HG02571 (cell line): ENCODE measurements around the gene KIAA1755.

Experiments
- ATAC-seq: cut with Tn5 transposase; IDR thresholded peaks from one replicate; pipeline ENCODE4 v1.9.1; 2021; ENCODE audit warnings: mild to moderate bottlenecking, moderate library complexity; ENCODE audit not compliant: unreplicated experiment

The KIAA1755 gene

DNA sequence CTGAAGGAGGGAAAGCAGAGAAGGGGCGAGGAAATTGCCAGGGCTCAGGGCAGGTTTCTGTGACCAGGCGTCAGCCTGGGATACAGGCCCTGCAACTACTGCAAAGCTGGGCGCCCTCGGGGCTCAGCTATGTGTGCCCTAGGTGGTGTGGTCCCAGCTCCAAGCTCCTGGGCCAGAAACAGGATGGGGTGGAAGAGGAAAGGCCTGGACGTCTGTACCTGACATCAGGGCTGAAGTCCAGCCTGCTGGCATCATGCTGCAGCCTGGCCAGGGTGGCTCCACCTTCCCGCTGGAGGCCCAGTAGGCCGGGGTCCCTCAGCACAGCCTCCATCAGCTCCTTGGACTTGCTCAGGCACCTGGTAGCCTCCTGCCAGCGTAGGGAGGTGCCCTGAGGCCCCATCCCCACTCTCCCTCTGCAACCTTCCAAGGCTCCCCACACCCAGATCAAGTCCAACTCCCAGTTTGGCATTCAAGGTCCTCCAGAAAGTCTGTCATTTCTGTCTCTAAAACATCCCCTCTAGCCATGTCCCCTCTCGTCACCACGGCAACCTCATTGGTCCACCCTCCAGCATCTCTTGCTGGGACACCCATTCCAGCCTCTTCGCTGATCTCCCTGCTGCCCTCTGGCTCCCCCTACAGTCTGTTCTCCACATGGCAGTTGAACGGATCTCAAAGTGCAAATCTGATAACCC, 38.2 kb downstream of the KIAA1755 start:
- ATAC-seq = no peak

DNA sequence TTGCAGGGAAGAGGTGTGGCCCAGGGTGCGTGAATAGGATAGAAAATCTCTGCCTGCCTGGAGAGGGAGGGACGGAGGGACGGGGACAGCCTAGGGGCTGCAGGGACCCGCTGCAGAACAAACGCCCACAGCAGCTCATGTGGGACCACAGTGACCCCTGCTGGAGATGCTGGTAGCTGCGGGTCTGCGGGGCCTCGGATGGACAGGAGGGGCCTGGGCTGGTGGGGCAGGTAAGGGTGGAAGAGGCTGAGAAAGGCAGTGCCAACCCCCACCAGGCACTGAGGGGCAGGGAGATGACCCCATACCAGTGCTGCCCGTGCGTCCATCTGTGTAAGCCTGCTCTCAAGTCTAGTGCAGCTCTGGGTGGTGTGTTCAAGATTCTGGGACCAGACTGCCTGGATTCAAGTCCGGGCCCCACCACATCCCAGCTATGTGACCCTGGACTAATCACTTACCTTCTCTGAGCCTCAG, 39.4 kb downstream of the KIAA1755 start:
- no peak for ATAC-seq

DNA sequence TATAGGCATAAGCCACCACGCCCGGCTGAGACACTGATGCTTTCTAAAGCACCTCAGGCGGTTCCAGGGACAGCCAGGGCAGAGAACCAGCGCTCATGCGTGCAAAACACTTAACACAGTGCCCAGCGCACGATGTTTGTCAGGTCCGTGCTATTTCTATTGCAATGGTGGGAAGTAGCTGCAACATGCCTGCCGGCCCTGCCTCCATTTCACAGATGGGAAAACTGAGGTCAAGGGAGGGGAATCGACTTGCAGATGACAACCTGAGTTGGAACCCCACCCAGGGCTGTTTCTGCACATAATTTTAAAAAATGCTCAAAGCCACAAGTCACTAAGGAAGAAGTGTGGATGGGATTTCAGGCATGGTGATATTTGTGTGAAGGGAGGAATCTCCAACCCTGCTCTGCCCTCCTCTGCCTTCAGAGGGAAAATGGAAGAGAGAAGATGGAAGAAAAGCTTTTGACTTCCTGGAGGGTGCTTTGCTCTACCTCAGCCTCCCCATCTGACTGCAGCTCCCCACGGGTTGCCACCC, 39.9 kb downstream of the KIAA1755 start:
- no peak for ATAC-seq

DNA sequence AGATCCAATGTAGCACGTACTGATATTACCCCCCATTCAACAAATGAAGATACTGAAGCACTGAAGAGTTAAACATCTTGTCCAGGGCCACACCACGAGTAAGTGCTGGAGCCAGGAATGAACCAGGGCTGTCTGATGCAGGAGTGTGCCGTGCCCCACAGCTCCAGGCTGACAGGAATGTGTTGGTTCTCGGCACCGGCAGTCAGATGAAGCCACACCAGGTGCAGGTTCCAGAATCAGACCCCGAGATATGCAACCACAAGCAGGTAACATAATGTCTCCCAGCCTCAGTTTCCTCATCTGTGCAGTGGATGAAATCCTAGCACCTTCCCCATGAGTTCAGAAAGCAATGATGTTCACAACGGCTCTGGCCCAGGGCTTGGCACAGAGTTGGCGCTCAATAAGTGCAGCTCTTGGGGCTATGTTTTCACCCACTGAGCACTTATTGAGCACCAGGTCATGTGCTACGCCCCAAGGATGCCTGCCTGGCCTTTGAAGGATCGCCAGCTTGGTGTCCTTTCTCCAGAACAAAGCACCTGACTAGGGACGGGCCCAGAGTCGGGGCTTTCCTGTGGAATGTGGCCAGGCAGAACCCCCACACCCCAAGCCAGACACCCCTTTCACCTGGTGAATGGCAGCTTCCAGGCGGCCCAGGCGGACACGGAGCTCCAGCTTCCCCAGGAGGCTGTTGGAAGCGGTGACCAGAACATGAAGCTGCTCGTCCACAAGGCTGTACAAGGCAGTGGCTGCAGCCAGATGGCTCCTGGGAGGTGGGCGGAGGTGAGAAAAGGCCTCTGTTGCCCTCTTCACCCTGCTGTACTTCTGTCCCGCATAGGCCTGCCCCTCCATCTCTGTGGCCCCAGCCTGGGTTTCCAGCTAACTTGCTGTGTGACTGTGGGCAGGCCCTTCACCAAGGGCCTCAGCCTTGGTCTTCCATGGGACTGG, 41.3 kb downstream of the KIAA1755 start:
- ATAC-seq = no peak

DNA sequence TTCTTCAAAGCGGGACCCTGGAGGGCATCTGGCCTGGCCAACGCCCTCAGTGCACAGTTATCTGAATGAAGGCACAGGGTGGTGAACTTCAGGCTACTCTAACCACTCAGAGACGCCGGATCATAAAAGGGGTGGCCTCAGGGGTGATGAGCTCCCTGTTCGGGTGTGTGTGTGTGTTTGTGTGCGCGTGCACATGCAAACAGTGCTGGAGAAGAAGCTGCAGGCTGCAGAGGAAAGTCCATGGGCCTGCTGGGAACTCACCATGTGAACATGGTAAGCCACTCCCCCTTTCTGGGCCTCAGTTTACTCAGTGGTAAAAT, 42.0 kb downstream of the KIAA1755 start:
- ATAC-seq = no peak

DNA sequence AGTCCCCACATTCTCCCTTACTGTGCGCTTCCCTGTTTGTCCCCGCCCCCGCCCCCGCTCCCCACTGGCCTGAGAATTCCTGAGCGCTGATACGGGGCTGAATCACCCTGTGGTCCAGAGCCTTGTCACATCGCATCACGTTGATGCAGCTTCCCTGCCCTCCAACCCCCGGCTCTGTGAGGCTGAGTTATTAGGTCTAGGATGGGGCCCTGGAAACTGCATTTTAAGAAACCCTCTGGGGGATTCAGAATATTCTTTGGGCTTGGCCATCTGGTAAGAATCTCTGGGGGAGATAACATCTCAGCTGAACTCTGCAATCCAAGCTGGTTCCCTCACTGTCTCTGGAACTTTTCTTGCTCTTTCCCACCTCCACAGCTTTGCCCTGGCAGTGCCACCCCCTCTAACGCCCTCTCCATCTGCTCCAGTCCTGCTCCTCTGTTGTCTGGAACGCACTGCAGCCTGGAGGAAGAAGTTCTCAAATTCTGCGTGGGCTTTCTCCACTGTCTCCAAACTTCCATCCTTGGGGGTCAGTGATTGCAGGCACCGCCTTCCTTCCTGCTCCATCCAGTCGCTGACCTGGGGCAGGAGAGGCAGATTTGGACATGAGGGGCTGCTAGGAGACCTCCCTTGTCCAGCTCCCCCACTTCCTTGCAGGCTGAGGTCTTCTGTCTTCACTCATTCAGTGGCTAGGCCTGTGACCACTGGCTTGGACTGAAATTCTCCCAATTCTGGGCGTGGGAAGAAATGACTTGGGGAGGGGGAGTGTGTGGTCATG, 42.6 kb downstream of the KIAA1755 start:
- no peak for ATAC-seq

DNA sequence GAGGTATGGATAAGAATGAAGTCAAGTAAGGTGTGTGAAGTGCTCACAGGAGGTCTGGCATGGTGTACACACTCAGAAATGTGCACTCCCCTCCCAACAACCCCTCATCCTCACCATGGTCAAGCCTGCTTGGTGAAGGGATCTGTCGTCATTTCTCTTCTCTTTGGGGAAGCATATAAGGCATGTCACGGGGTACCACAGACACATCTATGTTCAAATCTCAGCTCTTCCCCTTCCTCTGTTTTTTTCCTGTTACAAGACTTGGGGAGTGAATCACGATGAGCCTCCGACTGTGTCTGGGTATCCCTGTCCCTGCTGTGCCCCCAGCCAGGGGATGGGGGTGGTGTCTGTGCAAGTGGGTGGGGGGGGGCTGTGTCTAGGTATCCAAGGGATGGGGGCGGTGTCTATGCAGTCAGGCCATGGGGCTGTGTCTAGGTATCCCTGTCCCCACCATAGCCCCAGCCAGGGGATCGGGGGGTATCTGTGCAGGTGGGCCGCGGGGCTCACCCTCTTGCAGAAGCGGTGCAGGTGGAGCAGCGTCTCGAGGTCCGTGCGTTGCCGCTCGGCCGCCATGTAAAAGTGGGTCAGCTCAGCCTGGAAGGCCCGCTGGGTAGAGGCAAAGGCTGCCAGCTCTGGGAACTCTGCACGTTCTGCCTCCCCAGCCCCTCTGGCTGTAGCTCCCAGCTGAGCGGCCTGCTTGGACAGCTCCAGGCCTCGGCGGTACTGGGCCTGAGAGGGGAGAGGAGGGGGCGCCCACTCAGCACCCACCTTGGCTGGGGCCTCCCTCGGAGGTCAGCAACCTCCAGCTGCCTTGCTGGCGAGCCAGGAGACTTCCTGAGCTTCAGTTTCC, 43.6 kb downstream of the KIAA1755 start:
- no peak for ATAC-seq

DNA sequence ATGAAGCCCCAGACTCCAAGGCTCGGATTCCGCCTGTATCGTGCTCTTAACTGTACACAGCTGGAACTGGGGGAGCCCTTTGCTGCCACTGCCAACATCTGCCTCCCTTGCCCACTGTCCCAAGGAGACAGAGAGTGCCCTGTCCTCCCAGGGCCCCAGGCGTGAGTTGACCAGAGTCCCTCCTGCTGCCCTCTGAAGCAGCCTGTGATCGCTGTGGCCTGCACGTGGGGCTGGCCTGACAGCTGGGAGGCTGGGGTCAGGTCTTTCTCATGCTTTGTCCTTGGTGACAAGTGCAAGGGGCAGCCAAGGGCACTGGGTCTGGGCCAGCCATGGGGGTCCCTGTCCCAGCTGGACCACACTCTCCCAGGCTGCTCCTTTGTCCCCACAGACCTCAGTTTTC, 44.3 kb downstream of the KIAA1755 start:
- ATAC-seq = no peak

DNA sequence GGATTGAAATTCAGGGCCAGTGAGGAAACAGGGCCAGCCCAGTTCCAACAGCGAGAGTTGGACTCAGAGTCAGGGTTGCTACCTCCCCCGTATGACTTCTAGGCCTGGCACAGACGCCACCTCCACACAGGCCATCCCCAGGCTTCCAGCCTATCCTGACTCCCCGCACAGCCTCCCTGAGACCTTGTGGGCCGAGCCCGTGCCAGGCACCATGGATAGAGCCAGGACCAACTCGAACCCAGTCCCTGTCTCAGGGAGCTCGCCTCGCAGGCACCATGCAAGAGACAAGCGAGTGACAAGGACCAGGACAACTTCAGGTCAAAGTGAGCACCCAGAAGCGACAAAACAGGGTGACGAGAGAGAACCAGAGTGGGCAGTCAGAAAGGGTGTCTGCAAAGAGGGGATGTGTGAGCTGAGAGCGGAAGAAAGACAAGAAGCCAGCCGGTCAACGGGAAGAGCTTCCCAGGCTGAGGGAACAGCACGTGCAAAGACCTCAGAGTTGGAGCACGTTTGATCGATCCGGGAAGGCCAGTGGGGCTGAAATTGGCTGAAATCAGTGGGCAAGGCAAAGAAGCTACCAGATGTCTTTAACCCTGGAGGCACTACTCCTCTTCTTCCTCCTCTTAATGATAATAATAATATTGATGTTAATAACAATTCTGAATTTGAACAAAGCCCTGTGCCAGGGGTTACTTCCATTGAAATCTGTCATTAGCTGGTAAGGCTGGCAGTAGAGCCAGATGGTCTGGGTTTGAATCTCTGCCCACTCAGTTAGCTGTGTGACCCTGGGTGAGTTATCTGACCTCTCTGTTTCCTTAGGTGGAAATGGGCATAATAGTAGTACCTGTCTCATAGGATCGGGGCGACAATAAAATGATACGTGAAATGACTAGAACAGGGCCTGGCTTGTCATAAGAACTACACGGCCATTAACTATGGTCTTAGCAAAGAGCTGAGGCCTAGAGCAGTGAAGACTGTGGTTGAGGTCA, 45.0 kb downstream of the KIAA1755 start:
- no peak for ATAC-seq

DNA sequence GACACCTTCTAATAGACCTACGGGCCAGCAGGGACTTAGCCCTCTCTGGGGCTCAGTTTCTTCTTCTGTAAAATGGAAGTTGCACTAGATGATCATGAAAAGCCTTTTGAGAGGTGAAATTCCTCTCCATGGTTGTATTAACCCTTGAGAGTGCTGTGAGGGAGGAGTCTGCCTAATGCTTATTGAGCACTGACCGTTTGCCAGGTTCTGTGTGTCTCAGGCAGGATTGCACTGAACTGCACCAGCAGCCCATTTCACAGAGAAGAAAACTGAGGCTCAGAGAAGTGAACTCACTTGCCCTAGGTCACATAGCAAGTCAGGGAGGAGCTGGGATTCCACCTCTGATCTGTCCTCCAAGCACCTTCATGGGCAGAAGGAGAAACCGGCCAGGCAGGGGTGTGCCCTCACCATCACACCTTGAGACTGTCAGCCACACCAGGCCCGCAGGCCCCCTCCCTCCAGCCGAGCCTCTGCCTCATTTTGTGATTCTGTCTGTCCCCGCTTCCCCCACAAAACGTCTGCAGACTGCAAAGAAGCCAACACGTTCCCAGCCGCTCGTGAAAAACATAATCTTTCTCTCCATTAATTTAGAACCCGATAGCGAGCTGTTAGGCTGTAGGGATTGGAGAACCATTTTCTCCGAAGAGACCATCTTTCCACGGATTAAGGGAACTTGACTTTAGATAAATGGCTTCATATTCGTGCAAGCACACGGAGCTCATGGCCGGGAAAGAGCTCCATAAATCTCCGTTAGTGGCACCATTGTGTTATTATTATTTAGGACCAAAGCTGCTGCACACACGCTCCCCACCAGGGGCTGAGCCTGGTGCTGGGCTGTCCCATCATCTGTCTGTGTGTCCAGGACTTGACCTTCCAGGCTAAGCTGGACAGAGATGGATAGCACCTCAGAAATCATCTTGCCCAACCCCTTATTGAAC, 46.0 kb downstream of the KIAA1755 start:
- ATAC-seq = no peak

DNA sequence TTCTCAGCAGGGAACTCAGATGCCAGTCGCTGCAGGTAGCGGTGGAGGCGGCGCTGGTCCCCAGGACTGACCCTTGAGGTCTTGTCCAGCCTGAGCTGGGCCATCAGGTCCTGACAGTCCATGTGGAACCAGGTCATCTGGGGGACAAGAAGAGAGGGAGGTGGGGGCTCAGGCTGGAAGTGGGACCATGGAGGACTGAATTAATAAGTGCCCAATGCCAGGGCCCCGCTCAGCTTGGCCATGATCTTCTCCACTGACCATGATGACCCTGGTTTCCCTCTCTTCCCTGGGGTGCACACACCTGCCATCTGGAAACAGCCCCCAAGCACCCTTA, 47.0 kb downstream of the KIAA1755 start:
- ATAC-seq = no peak

DNA sequence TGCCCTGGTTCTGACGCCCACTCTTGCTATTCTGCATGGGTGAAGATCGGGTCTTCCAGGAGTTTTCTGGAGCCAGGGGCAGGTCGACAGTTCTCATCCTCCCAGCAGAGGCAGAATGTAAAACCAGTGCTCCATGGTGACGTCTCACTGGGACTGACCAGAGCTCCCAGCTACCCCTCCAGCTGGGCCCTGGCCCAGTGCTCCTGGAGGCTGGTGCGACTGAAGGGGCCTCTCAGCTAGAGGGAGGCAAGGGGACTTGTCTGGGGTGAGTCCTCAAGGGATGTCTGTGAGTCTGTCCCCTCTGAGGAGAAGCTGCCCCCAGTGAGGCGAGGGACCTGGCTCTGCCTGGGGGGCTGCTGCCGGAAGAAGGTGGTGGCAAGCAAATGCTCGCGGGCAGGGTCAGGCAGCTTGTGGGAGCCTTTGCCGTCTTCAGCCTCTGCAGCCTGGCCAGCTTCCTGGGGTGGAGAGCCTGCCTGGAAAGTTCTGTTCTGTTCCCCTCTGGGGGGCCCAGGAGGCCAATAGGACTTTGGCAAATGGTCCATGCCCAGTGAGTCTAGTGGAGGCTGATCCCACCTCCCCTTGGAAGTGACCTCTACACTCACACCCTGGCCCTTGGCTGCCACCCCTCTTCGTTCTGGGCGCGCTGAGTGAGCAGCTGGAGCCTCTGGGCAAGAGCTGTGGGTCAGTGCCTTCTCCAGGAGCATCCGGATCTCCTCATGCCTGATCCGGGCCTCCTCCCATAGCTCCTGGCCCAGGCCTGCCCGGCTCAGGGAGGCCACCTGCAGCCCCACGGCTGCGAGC, 47.5 kb downstream of the KIAA1755 start:
- ATAC-seq = no peak

DNA sequence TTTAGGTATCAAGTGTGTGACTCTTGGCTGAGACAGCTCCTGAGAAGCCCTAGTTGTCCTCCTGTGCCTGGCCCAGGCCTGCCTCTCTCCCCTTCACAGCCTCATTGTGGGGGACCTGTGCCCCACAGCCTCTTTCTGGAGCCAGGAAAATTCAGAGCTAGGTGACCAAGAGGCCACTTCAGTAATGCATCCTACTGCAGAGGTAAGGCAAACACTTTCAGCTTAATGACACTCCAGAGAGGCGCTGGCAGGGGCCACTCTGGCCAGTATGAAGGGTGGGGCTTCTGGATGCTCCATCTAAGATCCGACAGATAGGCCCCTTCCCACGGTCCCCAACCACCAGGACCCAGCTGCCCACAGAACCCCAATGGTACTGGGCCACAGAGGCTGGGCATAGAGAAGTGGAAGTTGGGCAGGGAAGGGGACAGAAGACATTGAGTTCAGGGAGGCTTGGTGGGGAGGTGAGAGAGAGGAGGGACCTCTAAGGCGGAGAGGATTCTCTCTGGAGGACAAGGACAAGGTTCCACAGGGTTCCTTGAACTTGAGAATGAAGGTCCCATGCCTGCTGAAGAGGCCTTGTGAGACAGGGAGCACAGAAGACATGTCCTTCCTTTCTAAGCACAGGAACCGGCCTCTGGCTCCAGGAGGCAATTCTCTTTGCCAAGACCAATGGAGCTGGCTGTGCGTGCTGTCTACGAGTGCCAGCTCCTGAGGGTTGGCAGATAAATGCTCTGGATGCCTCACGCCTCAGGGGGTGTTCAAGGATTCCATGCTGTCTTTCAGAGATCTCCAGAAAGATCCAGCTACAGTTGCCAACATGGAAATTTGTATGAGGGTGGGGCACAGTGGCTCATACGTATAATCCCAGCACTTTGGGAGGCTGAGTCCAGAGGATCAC, 49.1 kb downstream of the KIAA1755 start:
- no peak for ATAC-seq

DNA sequence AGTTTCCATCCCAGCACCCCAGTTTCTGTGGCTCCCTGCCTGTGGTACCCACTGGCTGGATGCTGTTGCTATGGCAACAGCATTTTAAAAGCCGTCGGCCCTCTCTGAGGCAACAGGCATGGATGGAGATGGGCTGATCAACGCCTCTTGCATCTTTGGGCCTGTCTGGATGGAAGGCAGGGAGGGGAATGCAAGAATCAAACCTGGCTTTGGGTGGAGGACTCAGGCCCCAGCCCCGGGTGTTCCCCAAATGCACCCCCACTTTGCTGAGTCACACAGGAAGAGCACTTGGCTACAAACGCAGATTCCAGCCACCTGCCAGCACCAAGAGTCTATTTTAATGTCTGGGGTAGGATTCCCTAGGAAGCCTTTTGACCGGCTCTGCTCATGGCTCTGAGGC, 49.8 kb downstream of the KIAA1755 start:
- ATAC-seq = no peak

DNA sequence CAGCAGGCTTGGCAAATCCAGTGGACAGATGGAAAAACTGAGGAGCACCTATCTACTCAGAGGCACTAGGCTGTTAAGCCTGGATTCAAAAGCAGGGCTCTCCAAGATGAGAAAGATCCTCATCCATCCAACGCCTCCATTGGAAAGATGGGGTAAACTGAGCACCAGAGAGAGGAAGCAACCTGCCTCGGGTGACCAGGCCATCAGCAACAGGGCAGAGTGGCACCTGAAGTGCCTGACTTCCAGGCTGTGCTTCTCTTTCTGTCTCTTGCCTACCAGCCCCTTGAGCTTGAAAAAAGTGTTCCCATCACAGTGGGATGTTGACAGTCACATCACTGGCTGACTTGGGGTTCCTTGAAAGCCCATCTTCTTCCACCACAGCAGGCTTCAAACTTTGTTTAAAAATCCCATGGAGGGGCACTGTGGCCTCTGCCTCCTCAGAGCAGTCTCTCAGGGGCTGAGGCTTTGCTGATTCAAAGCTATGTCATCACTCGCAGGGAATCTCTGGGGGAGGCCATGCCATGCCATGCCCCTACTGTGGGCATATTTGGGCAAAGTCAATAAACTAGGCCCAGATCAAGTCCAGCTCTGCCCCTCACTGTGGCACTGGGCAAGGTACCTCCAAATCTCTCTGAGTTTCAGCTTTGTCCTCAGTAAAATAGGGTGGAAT, 50.7 kb downstream of the KIAA1755 start:
- no peak for ATAC-seq
